ENCODE measurements around the gene TMEM63B. TPM values are rescaled to one million over a fixed set of nuclear protein-coding genes. Genes with fewer than 3 reads are reported as not detected.
"Not testable (repeated sequence)": the region's sequence is repeated elsewhere in the genome, so short reads cannot be mapped to it uniquely, and the experiment has no call there.

TMEM63B gene
- total RNA-seq, 2 donors from 2014 or later, result 25.6 to 27.1 TPM

GRCh38 chr6:44193307-44193910 lies 66.1 kb downstream of the TMEM63B start:
- DNase-seq (no peak), ATAC-seq (no peak)
- peaks cover 2% of the 10 kb centered on the region for H3K4me1 Mint-ChIP-seq
- H3K36me3 Mint-ChIP-seq (ENCODE audit: low read depth), result peaks cover 3% of the 10 kb centered on the region
- H3K4me3 Mint-ChIP-seq, result no peak overlapping the region
- H3K9me3 ChIP-seq (ENCODE audit: control insufficient read depth, low read length, poor library complexity, severe bottlenecking), result no peaks in the 10 kb centered on the region
- peaks cover 29% of the 10 kb centered on the region for H3K27me3 Mint-ChIP-seq
- no peak overlapping the region for H3K27ac Mint-ChIP-seq

- Mint-ChIP-seq H3K36me3 (ENCODE audit: low read depth) (peaks cover 3% of the 10 kb centered on the region), H3K4me1 (peaks cover 2% of the 10 kb centered on the region), H3K27ac (no peak overlapping the region), H3K4me3 (peak overlapping the region; percentile 61), H3K27me3 (peaks cover 28% of the 10 kb centered on the region)
- DNase-seq (no peak), ATAC-seq (no peak)
- no peaks in the 10 kb centered on the region for H3K9me3 ChIP-seq (ENCODE audit: control insufficient read depth, low read length, poor library complexity, severe bottlenecking)
Measured at GRCh38 chr6:44194326-44194725, 67.0 kb downstream of the TMEM63B start.

GRCh38 chr6:44196351-44196750 lies 69.0 kb downstream of the TMEM63B start:
- ATAC-seq; DNase-seq; H3K27ac Mint-ChIP-seq; H3K36me3 Mint-ChIP-seq (ENCODE audit: low read depth); H3K4me3 Mint-ChIP-seq; H3K9me3 ChIP-seq (ENCODE audit: control insufficient read depth, low read length, poor library complexity, severe bottlenecking); H3K4me1 Mint-ChIP-seq: not testable (repeated sequence)
- H3K27me3 Mint-ChIP-seq, result peaks cover 28% of the 10 kb centered on the region

GRCh38 chr6:44198684-44199083 lies 71.3 kb downstream of the TMEM63B start:
- DNase-seq, result no peak
- Mint-ChIP-seq H3K4me1 (no peaks in the 10 kb centered on the region), H3K36me3 (ENCODE audit: low read depth) (no peaks in the 10 kb centered on the region), H3K27ac (no peak overlapping the region), H3K4me3 (no peak overlapping the region), H3K27me3 (peaks cover 13% of the 10 kb centered on the region)
- H3K9me3 ChIP-seq (ENCODE audit: control insufficient read depth, low read length, poor library complexity, severe bottlenecking), result no peaks in the 10 kb centered on the region
- no peak for ATAC-seq

GRCh38 chr6:44199883-44200282 lies 72.5 kb downstream of the TMEM63B start:
- H3K9me3 ChIP-seq (ENCODE audit: control insufficient read depth, low read length, poor library complexity, severe bottlenecking), result no peaks in the 10 kb centered on the region
- no peaks in the 10 kb centered on the region for H3K36me3 Mint-ChIP-seq (ENCODE audit: low read depth)
- H3K4me3 Mint-ChIP-seq, result no peak overlapping the region
- ATAC-seq (no peak), DNase-seq (no peak)
- H3K27me3 Mint-ChIP-seq, result peaks cover 11% of the 10 kb centered on the region
- no peaks in the 10 kb centered on the region for H3K4me1 Mint-ChIP-seq
- H3K27ac Mint-ChIP-seq, result no peak overlapping the region

GRCh38 chr6:44201200-44201599 lies 73.8 kb downstream of the TMEM63B start:
- no peak for DNase-seq
- H3K9me3 ChIP-seq (ENCODE audit: control insufficient read depth, low read length, poor library complexity, severe bottlenecking), result no peaks in the 10 kb centered on the region
- H3K4me1 Mint-ChIP-seq, result no peaks in the 10 kb centered on the region
- no peak overlapping the region for H3K4me3 Mint-ChIP-seq
- no peaks in the 10 kb centered on the region for H3K36me3 Mint-ChIP-seq (ENCODE audit: low read depth)
- no peak for ATAC-seq
- no peak overlapping the region for H3K27ac Mint-ChIP-seq
- peaks cover 11% of the 10 kb centered on the region for H3K27me3 Mint-ChIP-seq

GRCh38 chr6:44201638-44202303 lies 74.4 kb downstream of the TMEM63B start:
- DNase-seq (no peak), ATAC-seq (no peak)
- Mint-ChIP-seq H3K4me3 (no peak overlapping the region), H3K4me1 (no peaks in the 10 kb centered on the region), H3K36me3 (ENCODE audit: low read depth) (peaks cover 2% of the 10 kb centered on the region), H3K27ac (peak overlapping the region; percentile 51), H3K27me3 (peaks cover 15% of the 10 kb centered on the region)
- H3K9me3 ChIP-seq (ENCODE audit: control insufficient read depth, low read length, poor library complexity, severe bottlenecking), result no peaks in the 10 kb centered on the region

- no peaks in the 10 kb centered on the region for H3K4me1 Mint-ChIP-seq
- DNase-seq, result no peak
- H3K36me3 Mint-ChIP-seq (ENCODE audit: low read depth), result peaks cover 2% of the 10 kb centered on the region
- H3K27me3 Mint-ChIP-seq, result peaks cover 17% of the 10 kb centered on the region
- no peak for ATAC-seq
- peak overlapping the region; percentile 51 for H3K27ac Mint-ChIP-seq
- H3K9me3 ChIP-seq (ENCODE audit: control insufficient read depth, low read length, poor library complexity, severe bottlenecking), result no peaks in the 10 kb centered on the region
- no peak overlapping the region for H3K4me3 Mint-ChIP-seq
Measured at GRCh38 chr6:44202332-44202971, 75.1 kb downstream of the TMEM63B start.

GRCh38 chr6:44202972-44203750 lies 75.8 kb downstream of the TMEM63B start:
- Mint-ChIP-seq H3K27ac (peak overlapping the region; percentile 51), H3K36me3 (ENCODE audit: low read depth) (peaks cover 2% of the 10 kb centered on the region), H3K4me3 (no peak overlapping the region), H3K27me3 (peaks cover 21% of the 10 kb centered on the region), H3K4me1 (no peaks in the 10 kb centered on the region)
- no peak for ATAC-seq
- no peaks in the 10 kb centered on the region for H3K9me3 ChIP-seq (ENCODE audit: control insufficient read depth, low read length, poor library complexity, severe bottlenecking)
- DNase-seq, result no peak

GRCh38 chr6:44203955-44204354 lies 76.6 kb downstream of the TMEM63B start:
- H3K9me3 ChIP-seq (ENCODE audit: control insufficient read depth, low read length, poor library complexity, severe bottlenecking), result no peaks in the 10 kb centered on the region
- Mint-ChIP-seq H3K27me3 (peaks cover 28% of the 10 kb centered on the region), H3K27ac (no peak overlapping the region), H3K4me1 (no peaks in the 10 kb centered on the region), H3K36me3 (ENCODE audit: low read depth) (peaks cover 2% of the 10 kb centered on the region), H3K4me3 (no peak overlapping the region)
- DNase-seq (no peak), ATAC-seq (no peak)

Other genes starting within 250 kb of the TMEM63B start
- 10 to 100 TPM; 13.2 to 13.7 TPM for gene MRPL14, start 102 bp upstream of the TMEM63B start, total RNA-seq
- gene CAPN11, start 31.3 kb downstream of the TMEM63B start, total RNA-seq, result 1 to 10 TPM in 1 of 2 donors, under 1 TPM in 1; 0.26 to 1.0 TPM
- not detected for gene MYMX, start 89.4 kb downstream of the TMEM63B start, total RNA-seq
- 1 to 10 TPM; 1.4 to 3.4 TPM for gene SLC29A1, start 96.0 kb downstream of the TMEM63B start, total RNA-seq
- 100 to 1,000 TPM; 454 to 478 TPM for gene HSP90AB1, start 119.5 kb downstream of the TMEM63B start, total RNA-seq
- 10 to 100 TPM; 14.7 to 15.2 TPM for gene SLC35B2, start 130.0 kb downstream of the TMEM63B start, total RNA-seq
- 10 to 100 TPM; 59.2 to 62.8 TPM for gene NFKBIE, start 138.0 kb downstream of the TMEM63B start, total RNA-seq
- not detected for gene TMEM151B, start 142.9 kb downstream of the TMEM63B start, total RNA-seq
- gene AARS2, start 185.8 kb downstream of the TMEM63B start, total RNA-seq, result 10 to 100 TPM; 13.1 to 14.8 TPM
- gene SPATS1, start 215.1 kb downstream of the TMEM63B start, total RNA-seq, result not detected

Measured in T-helper 17 cell (primary cell).